ENCODE results near the gene FAF2. TPM values are rescaled to one million over a fixed set of nuclear protein-coding genes. Genes with fewer than 3 reads are reported as not detected.

FAF2 gene
- total RNA-seq, 1 experiment from 2014 or later: 44.4 TPM

GRCh38 chr5:176507911-176508310, 59.7 kb downstream of the FAF2 start:
- H3K4me1 ChIP-seq (ENCODE audit: insufficient read depth, low read length): no peaks in the 10 kb centered on the region
- H2BK15ac ChIP-seq (ENCODE audit: low read depth, low read length): no peak overlapping the region
- H4K5ac ChIP-seq (ENCODE audit: insufficient read length, low read depth, low read length): no peak overlapping the region
- H2BK20ac ChIP-seq (ENCODE audit: low read depth, low read length, poor library complexity, severe bottlenecking): no peak overlapping the region
- no peak for TF ChIP-seq CTCF (conservative IDR thresholded peaks at IDR 0.05)
- Mint-ChIP-seq H3K27ac (no peak overlapping the region), H3K36me3 (ENCODE audit: insufficient read depth in 1 of 3, low read depth in 3 of 3) (peaks cover 21 to 68% (median 58%) of the 10 kb centered on the region in 3 experiments; a peak in 6 of 7 replicates), H3K4me1 (no peaks in the 10 kb centered on the region), H3K9me3 (no peaks in the 10 kb centered on the region; a peak in 1 of 5 replicates), H3K27me3 (ENCODE audit: low read depth) (no peaks in the 10 kb centered on the region), H3K4me3 (no peak overlapping the region)
- no peak for DNase-seq
- no peak overlapping the region for H2AFZ ChIP-seq (ENCODE audit: low read length)
- no peak overlapping the region for H3T11ph ChIP-seq (ENCODE audit: low read length)
- no CpG with 5 or more reads among the region's 2 CpGs for WGBS (ENCODE audit: extremely low coverage, insufficient read length, low lambda C conversion rate)
- no peak overlapping the region for H3K56ac ChIP-seq (ENCODE audit: insufficient read length, low read depth, low read length)
- H3K27ac ChIP-seq (ENCODE audit: insufficient read length, low read depth, low read length): no peak overlapping the region
- H2AK5ac ChIP-seq (ENCODE audit: insufficient read length, low read length): no peak overlapping the region
- no peaks in the 10 kb centered on the region for H3K79me1 ChIP-seq (ENCODE audit: insufficient read depth, low read depth, low read length, poor library complexity, severe bottlenecking)
- no peaks in the 10 kb centered on the region for H3K9me3 ChIP-seq (ENCODE audit: control insufficient read depth, low read depth, low read length)
- H4K91ac ChIP-seq (ENCODE audit: insufficient read length, low read depth, low read length): no peak overlapping the region
- no peak overlapping the region for H3K23ac ChIP-seq (ENCODE audit: insufficient read length, low read depth, low read length)
- no peak overlapping the region for H4K8ac ChIP-seq (replicated peaks; ENCODE audit: insufficient read length, low read depth, low read length)
- no peak overlapping the region for H3K18ac ChIP-seq (ENCODE audit: insufficient read length, low read depth, low read length)
- no peaks in the 10 kb centered on the region for H3K79me2 ChIP-seq (ENCODE audit: insufficient read depth, low read length)
- H2BK5ac ChIP-seq (ENCODE audit: insufficient read length, low read length): no peak overlapping the region
- no peak overlapping the region for H3K14ac ChIP-seq (ENCODE audit: insufficient read depth, low read length)
- H3K4me2 ChIP-seq (ENCODE audit: insufficient read depth, insufficient read length, low read length): no peak overlapping the region
- no peak overlapping the region for H3K4ac ChIP-seq (ENCODE audit: low read depth, low read length)
- no peaks in the 10 kb centered on the region for H4K20me1 ChIP-seq (ENCODE audit: control insufficient read depth, insufficient read depth, insufficient read length)
- no peak overlapping the region for H2BK12ac ChIP-seq (ENCODE audit: insufficient read length, low read depth, low read length)
- H3K27me3 ChIP-seq (ENCODE audit: insufficient read depth, low read length): no peaks in the 10 kb centered on the region
- no peak overlapping the region for H2BK120ac ChIP-seq (ENCODE audit: low read depth, low read length, poor library complexity, severe bottlenecking)
- H3K9ac ChIP-seq (ENCODE audit: extremely low read depth, insufficient read length, low read length): no peak overlapping the region
- no peaks in the 10 kb centered on the region for H3K23me2 ChIP-seq (ENCODE audit: insufficient read length, low read depth, low read length, poor library complexity, severe bottlenecking)

All from H9 (cell line).